B cell (primary cell): Measurements from ENCODE around the gene SCP2. TPM values are rescaled to one million over a fixed set of nuclear protein-coding genes. Genes with fewer than 3 reads are reported as not detected.

Experiments used
- ATAC-seq: fragments of 200-7000 bp; cut with Tn5 transposase; one replicate; pipeline ENCODE4 v1.10.0; 2021; ENCODE audit warnings: low read depth, mild to moderate bottlenecking, moderate number of reproducible peaks, moderate library complexity
- CTCF ChIA-PET: fragments of 350-600 bp; sonication (Branson Sonifier 250); formaldehyde crosslinking; loops from one replicate; lab custom pipeline; 2021; ENCODE audit warnings: antibody characterized with exemption, inconsistent platforms; lab: Charles Lee
- POLR2A ChIA-PET: fragments of 350-600 bp; sonication (Branson Sonifier 250); formaldehyde crosslinking; loops from one replicate; lab custom pipeline; 2021; ENCODE audit warnings: antibody characterized with exemption; lab: Charles Lee
- DNase-seq: peaks from one replicate; pipeline ENCODE4 v3.0.0; 2013
- H2AFZ ChIP-seq: 2 replicates; pipeline ENCODE4 v1.6.1; 2012; ENCODE audit warnings: mild to moderate bottlenecking, low read depth, low read length; ENCODE audit not compliant: insufficient read depth, poor library complexity, severe bottlenecking
- H3K27ac ChIP-seq, 2 donors: 1 replicate in 1 of 2; 2 replicates in 1 of 2; pipeline ENCODE4 v1.5.1; 2012 to 2013; ENCODE audit warnings: low read length in 2 of 2, mild to moderate bottlenecking in 2 of 2, moderate library complexity in 1 of 2
- H3K27me3 ChIP-seq, 4 experiments: fragments of 200-600 bp in 1 of 4; sonication (generic) in 1 of 4; replicated peaks in 1 of 4; 1 replicate in 2 of 4; 2 replicates in 2 of 4; pipeline versions ENCODE4 v1.6.1 to v1.7.0; 2013 to 2016; ENCODE audit warnings: low read length in 3 of 4, mild to moderate bottlenecking in 2 of 4, mixed read lengths in 1 of 4, moderate library complexity in 1 of 4; ENCODE audit not compliant: insufficient read depth in 4 of 4, control insufficient read depth in 3 of 4; ENCODE audit errors: control extremely low read depth in 1 of 4
- H3K36me3 ChIP-seq, 2 experiments: replicated peaks in 1 of 2; 1 replicate in 1 of 2; 2 replicates in 1 of 2; pipeline versions ENCODE4 v1.6.1 to v1.7.1; 2013; ENCODE audit warnings: low read length in 1 of 2; ENCODE audit not compliant: insufficient read depth in 2 of 2, control insufficient read depth in 1 of 2; ENCODE audit errors: control extremely low read depth in 1 of 2, extremely low read depth in 1 of 2
- H3K4me1 ChIP-seq, 2 donors: fragments of 200-600 bp in 1 of 2; sonication (generic) in 1 of 2; 1 replicate in 1 of 2; 2 replicates in 1 of 2; pipeline versions ENCODE4 v1.5.1 to v1.6.1; 2013 to 2017; ENCODE audit warnings: low read length in 2 of 2; ENCODE audit not compliant: control insufficient read depth in 2 of 2, insufficient read depth in 2 of 2
- H3K4me2 ChIP-seq: replicated peaks from 2 replicates; pipeline ENCODE3; 2012; ENCODE audit warnings: mild to moderate bottlenecking, low read depth, low read length; ENCODE audit not compliant: poor library complexity, severe bottlenecking
- H3K4me3 ChIP-seq, 5 experiments: fragments of 200-600 bp in 1 of 5; sonication (generic) in 1 of 5; 1 replicate in 3 of 5; 2 replicates in 2 of 5; pipeline versions ENCODE4 v1.5.1 to v1.7.0; 2011 to 2016; ENCODE audit warnings: low read length in 4 of 5, mild to moderate bottlenecking in 4 of 5, low read depth in 2 of 5, control low read depth in 1 of 5, moderate library complexity in 1 of 5; ENCODE audit not compliant: insufficient read depth in 1 of 5; ENCODE audit errors: control extremely low read depth in 1 of 5, extremely low read depth in 1 of 5
- H3K79me2 ChIP-seq: fragments of 200-600 bp; sonication (generic); one replicate; pipeline ENCODE4 v1.6.0; 2016; ENCODE audit warnings: low read length; ENCODE audit not compliant: control insufficient read depth, insufficient read depth
- H3K9ac ChIP-seq: fragments of 200-600 bp; sonication (generic); 2 replicates; pipeline ENCODE4 v1.6.1; 2017; ENCODE audit warnings: mild to moderate bottlenecking, low read length, moderate library complexity
- H3K9me3 ChIP-seq, 3 donors: one replicate each; pipeline versions ENCODE4 v1.6.1 to v1.7.1; 2013; ENCODE audit warnings: low read length in 2 of 3; ENCODE audit not compliant: control insufficient read depth in 2 of 3, insufficient read depth in 1 of 3; ENCODE audit errors: control extremely low read depth in 1 of 3
- H4K20me1 ChIP-seq: 2 replicates; pipeline ENCODE4 v1.6.0; 2012; ENCODE audit warnings: mild to moderate bottlenecking, low read length; ENCODE audit not compliant: insufficient read depth, control insufficient read depth, poor library complexity, severe bottlenecking
- H3K27ac Mint-ChIP-seq: one replicate; pipeline ENCODE4 v1.8.0; 2021; ENCODE audit warnings: mixed read lengths
- H3K27me3 Mint-ChIP-seq: one replicate; pipeline ENCODE4 v1.8.0; 2021; ENCODE audit warnings: mixed read lengths
- H3K4me1 Mint-ChIP-seq: one replicate; pipeline ENCODE4 v1.8.0; 2021; ENCODE audit warnings: mixed read lengths
- H3K4me3 Mint-ChIP-seq: one replicate; pipeline ENCODE4 v1.8.0; 2021; ENCODE audit warnings: mixed read lengths
- H3K9me3 Mint-ChIP-seq: one replicate; pipeline ENCODE4 v1.8.0; 2022; ENCODE audit warnings: mixed read lengths; ENCODE audit not compliant: insufficient read depth
- EZH2 ChIP-seq: IDR thresholded peaks from 2 replicates; pipeline ENCODE4 v1.6.1; 2012; ENCODE audit warnings: borderline replicate concordance, low read depth, mild to moderate bottlenecking, moderate library complexity, low read length; ENCODE audit not compliant: insufficient read depth, poor library complexity, severe bottlenecking
- WGBS: methylation state at CpG from one replicate; pipeline ENCODE4 v1.1.5; 2013; ENCODE audit warnings: missing lambda C conversion rate; ENCODE audit not compliant: insufficient coverage; 5-methylcytosine and 5-hydroxymethylcytosine counted together
- intact Hi-C: fragments of 100-400 bp; cut with micrococcal nuclease; formaldehyde crosslinking; loops from one replicate; pipeline ENCODE4 v1.10.0; 2022
- polyA plus RNA-seq: library from polyadenylated mRNA; depleted of rRNA; stranded (reverse); fragments of >200 nt; gene quantifications from 2 replicates; pipeline ENCODE4 v1.2.3, GENCODE V29; 2012
- total RNA-seq, 2 donors: library from RNA; stranded (reverse); fragments of 120-200 nt in 1 of 2; gene quantifications; 1 replicate in 1 of 2; 2 replicates in 1 of 2; pipeline versions ENCODE4 v1.2.3 to v1.2.4, GENCODE V29; 2013 to 2022
- TF ChIP-seq, protein P1 (sequence below): fragments of 200-600 bp; IDR thresholded peaks from one replicate; pipeline ENCODE4 v1.8.0; 2022; ENCODE audit warnings: antibody characterized with exemption, mild to moderate bottlenecking

SCP2 gene
- total and polyA plus RNA-seq, 2 donors (not counting 1 experiment from before 2014, with no cell fraction given): 19.4 to 46.6 TPM

DNA sequence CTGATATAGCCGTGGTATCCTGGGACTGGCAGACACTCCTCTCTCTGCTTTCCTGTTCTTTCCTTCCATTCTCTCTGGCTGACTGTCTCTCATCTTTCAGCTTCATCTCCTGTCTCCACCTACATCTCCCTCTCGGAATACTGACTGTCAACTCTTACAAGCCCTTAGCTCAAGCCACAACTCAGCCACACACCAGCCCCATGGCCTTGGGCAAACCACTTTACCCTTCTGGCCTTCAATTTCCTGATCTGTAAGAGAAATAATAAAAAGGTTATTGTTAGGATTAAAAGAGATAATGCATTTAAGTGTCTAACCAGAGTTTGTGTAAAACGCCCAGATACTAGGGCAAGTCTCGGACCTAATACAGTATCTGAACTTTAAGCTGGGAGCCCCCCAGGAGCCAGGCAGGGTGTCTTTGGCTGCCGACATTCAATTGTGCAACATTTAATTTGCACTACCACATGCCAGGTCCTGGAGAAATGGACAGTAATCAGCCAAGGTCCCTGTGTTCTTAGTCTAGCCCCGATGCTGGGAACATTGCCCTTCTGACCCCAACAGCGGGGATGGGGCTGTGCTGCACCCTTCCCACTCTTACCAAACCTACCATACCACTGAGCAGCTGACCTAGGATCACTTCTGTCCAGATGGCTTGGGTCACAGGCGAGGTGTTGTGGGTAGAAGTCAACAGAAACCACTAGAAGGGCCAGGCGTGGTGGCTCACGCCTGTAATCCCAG is 10.7 kb upstream of the SCP2 start:
- H3K4me1 ChIP-seq: peaks cover 5 to 8% of the 10 kb centered on the region in 2 donors
- H3K9me3 ChIP-seq: peaks cover 0 to 6% (median 0%) of the 10 kb centered on the region in 3 donors
- no peak for ATAC-seq
- H3K27me3 ChIP-seq: peaks cover 0 to 2% (median 0%) of the 10 kb centered on the region in 4 experiments
- no peak overlapping the region for H3K4me3 ChIP-seq
- no peak overlapping the region for H3K27ac Mint-ChIP-seq
- H3K36me3 ChIP-seq: peaks cover 0 to 3% of the 10 kb centered on the region in 2 experiments
- H3K4me3 Mint-ChIP-seq: no peak overlapping the region
- H3K9me3 Mint-ChIP-seq: no peaks in the 10 kb centered on the region
- no peak overlapping the region for H3K27ac ChIP-seq
- no peaks in the 10 kb centered on the region for H4K20me1 ChIP-seq
- ChIA-PET POLR2A (no interaction called here), CTCF (no interaction called here)
- no peak overlapping the region for H2AFZ ChIP-seq
- H3K27me3 Mint-ChIP-seq: no peaks in the 10 kb centered on the region
- intact Hi-C loops: no loop called here
- TF ChIP-seq, protein P1, sequence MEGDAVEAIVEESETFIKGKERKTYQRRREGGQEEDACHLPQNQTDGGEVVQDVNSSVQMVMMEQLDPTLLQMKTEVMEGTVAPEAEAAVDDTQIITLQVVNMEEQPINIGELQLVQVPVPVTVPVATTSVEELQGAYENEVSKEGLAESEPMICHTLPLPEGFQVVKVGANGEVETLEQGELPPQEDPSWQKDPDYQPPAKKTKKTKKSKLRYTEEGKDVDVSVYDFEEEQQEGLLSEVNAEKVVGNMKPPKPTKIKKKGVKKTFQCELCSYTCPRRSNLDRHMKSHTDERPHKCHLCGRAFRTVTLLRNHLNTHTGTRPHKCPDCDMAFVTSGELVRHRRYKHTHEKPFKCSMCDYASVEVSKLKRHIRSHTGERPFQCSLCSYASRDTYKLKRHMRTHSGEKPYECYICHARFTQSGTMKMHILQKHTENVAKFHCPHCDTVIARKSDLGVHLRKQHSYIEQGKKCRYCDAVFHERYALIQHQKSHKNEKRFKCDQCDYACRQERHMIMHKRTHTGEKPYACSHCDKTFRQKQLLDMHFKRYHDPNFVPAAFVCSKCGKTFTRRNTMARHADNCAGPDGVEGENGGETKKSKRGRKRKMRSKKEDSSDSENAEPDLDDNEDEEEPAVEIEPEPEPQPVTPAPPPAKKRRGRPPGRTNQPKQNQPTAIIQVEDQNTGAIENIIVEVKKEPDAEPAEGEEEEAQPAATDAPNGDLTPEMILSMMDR: no peak
- TF ChIP-seq EZH2: no peak
- peaks cover 11% of the 10 kb centered on the region for H3K4me1 Mint-ChIP-seq
- no peak overlapping the region for H3K9ac ChIP-seq
- H3K4me2 ChIP-seq: no peak overlapping the region
- H3K79me2 ChIP-seq: no peaks in the 10 kb centered on the region
- 97% methylated on average over 8 of the region's 10 CpGs for WGBS
- DNase-seq: no peak

DNA sequence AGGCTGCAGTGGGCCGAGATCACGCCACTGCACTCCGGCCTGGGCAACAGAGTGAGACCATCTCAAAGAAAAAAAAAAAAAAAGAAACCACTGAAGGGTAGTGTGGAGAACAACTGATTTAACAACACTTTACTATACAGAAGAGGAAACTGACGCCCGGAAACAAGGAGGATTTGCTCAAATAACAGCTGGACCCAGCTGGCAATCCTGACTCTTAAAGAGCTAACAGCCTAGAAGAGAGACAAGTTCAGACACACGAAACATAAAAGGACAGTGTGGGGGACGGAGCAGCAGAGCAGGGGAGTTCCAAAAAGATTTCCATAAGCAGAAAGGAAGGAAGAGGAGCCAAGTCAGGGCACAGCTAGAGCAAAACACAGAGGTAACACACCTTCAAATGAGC is 9.9 kb upstream of the SCP2 start:
- intact Hi-C loops: no loop called here
- ATAC-seq (no peak), DNase-seq (no peak)
- Histone ChIP-seq H3K9me3 (peaks cover 0 to 6% (median 0%) of the 10 kb centered on the region in 3 donors), H3K79me2 (no peaks in the 10 kb centered on the region), H3K4me3 (no peak overlapping the region), H2AFZ (no peak overlapping the region), H4K20me1 (no peaks in the 10 kb centered on the region), H3K4me1 (peaks cover 9 to 14% of the 10 kb centered on the region in 2 donors), H3K27me3 (peaks cover 0 to 3% (median 0%) of the 10 kb centered on the region in 4 experiments), H3K9ac (no peak overlapping the region), H3K27ac (no peak overlapping the region), H3K36me3 (peaks cover 0 to 3% of the 10 kb centered on the region in 2 experiments), H3K4me2 (no peak overlapping the region)
- Mint-ChIP-seq H3K27me3 (no peaks in the 10 kb centered on the region), H3K27ac (no peak overlapping the region), H3K4me1 (peaks cover 16% of the 10 kb centered on the region), H3K4me3 (no peak overlapping the region), H3K9me3 (no peaks in the 10 kb centered on the region)
- 96% methylated on average over 4 of the region's 7 CpGs for WGBS
- CTCF ChIA-PET: interaction anchor here (0.6 kb wide), 1 partner anchor 548 kb away, joined by 3 read pairs; no protein-coding TSS in a partner anchor
- TF ChIP-seq, protein P1: no peak
- no peak for TF ChIP-seq EZH2
- POLR2A ChIA-PET: no interaction called here
